Astrocyte (in vitro differentiated cells and primary cell): Measurements from ENCODE around the gene UBE2E2. TPM values are rescaled to one million over a fixed set of nuclear protein-coding genes. Genes with fewer than 3 reads are reported as not detected.
"Not testable (repeated sequence)": the region's sequence is repeated elsewhere in the genome, so short reads cannot be mapped to it uniquely, and the experiment has no call there.

Source experiments
- DNase-seq: peaks from one replicate; pipeline ENCODE4 v3.0.0-alpha.2; 2010; ENCODE audit warnings: low read depth
- FAIRE-seq: peaks from 2 replicates; lab custom pipeline; 2011; peaks lifted over from hg19 to GRCh38; lab: Jason Lieb, UNC
- H2AFZ ChIP-seq: 2 replicates; pipeline ENCODE4 v1.6.0; 2012; ENCODE audit warnings: low read depth, low read length, inconsistent platforms
- H3K27ac ChIP-seq: 2 replicates; pipeline ENCODE4 v1.5.1; 2011; ENCODE audit warnings: low read depth, low read length, inconsistent platforms
- H3K27me3 ChIP-seq: 2 replicates; pipeline ENCODE4 v1.6.0; 2011; ENCODE audit warnings: low read length, inconsistent platforms; ENCODE audit not compliant: insufficient read depth
- H3K36me3 ChIP-seq: 2 replicates; pipeline ENCODE4 v1.5.1; 2011; ENCODE audit warnings: low read length, inconsistent platforms; ENCODE audit not compliant: insufficient read depth
- H3K4me1 ChIP-seq: 2 replicates; pipeline ENCODE4 v1.5.1; 2011; ENCODE audit warnings: low read length, inconsistent platforms; ENCODE audit not compliant: insufficient read depth
- H3K4me2 ChIP-seq: 2 replicates; pipeline ENCODE4 v1.6.0; 2012; ENCODE audit warnings: low read length, inconsistent platforms
- H3K4me3 ChIP-seq: 2 replicates; pipeline ENCODE4 v1.5.1; 2011; ENCODE audit warnings: low read depth, mild to moderate bottlenecking, low read length, inconsistent platforms; ENCODE audit not compliant: insufficient read depth
- H3K79me2 ChIP-seq: 2 replicates; pipeline ENCODE4 v1.6.0; 2012; ENCODE audit warnings: mild to moderate bottlenecking, low read length, inconsistent platforms; ENCODE audit not compliant: insufficient read depth
- H3K9ac ChIP-seq: 2 replicates; pipeline ENCODE4 v1.6.0; 2012; ENCODE audit warnings: mild to moderate bottlenecking, low read length, inconsistent platforms
- H3K9me3 ChIP-seq: 2 replicates; pipeline ENCODE4 v1.5.1; 2012; ENCODE audit warnings: low read depth, mild to moderate bottlenecking, low read length, inconsistent platforms; ENCODE audit not compliant: insufficient read depth
- H4K20me1 ChIP-seq: 2 replicates; pipeline ENCODE4 v1.6.0; 2012; ENCODE audit warnings: low read length, inconsistent platforms; ENCODE audit not compliant: insufficient read depth
- H3K27ac Mint-ChIP-seq: one replicate; pipeline ENCODE4 v1.8.0; 2021; ENCODE audit warnings: mild to moderate bottlenecking, mixed read lengths; ENCODE audit not compliant: unreplicated experiment
- H3K27me3 Mint-ChIP-seq: one replicate; pipeline ENCODE4 v1.8.0; 2021; ENCODE audit warnings: low read depth, mixed read lengths; ENCODE audit not compliant: unreplicated experiment
- H3K36me3 Mint-ChIP-seq: one replicate; pipeline ENCODE4 v1.8.0; 2021; ENCODE audit warnings: low read depth, mixed read lengths; ENCODE audit not compliant: unreplicated experiment
- H3K4me1 Mint-ChIP-seq: one replicate; pipeline ENCODE4 v1.8.0; 2021; ENCODE audit warnings: low read depth, mixed read lengths; ENCODE audit not compliant: unreplicated experiment
- H3K4me3 Mint-ChIP-seq: one replicate; pipeline ENCODE4 v1.8.0; 2021; ENCODE audit warnings: mild to moderate bottlenecking, moderate library complexity, mixed read lengths; ENCODE audit not compliant: unreplicated experiment
- H3K9me3 Mint-ChIP-seq: one replicate; pipeline ENCODE4 v1.8.0; 2021; ENCODE audit warnings: mild to moderate bottlenecking, mixed read lengths; ENCODE audit not compliant: unreplicated experiment
- CTCF ChIP-seq: IDR thresholded peaks from 2 replicates; pipeline ENCODE4 v1.5.1; 2011; ENCODE audit warnings: low read depth, mild to moderate bottlenecking, inconsistent platforms, low read length, moderate library complexity; ENCODE audit not compliant: insufficient read depth
- EZH2 ChIP-seq: IDR thresholded peaks from 2 replicates; pipeline ENCODE4 v1.6.1; 2012; ENCODE audit warnings: mild to moderate bottlenecking, low read length, inconsistent platforms; ENCODE audit not compliant: insufficient read depth
- total RNA-seq: library from RNA; stranded (reverse); gene quantifications from 2 replicates; pipeline ENCODE4 v1.2.1, GENCODE V29; 2021

Gene UBE2E2
- total RNA-seq, 1 donor from 2014 or later, result 89.8 TPM

- Mint-ChIP-seq H3K36me3 (no peaks in the 10 kb centered on the region), H3K4me3 (no peak overlapping the region), H3K27me3 (no peaks in the 10 kb centered on the region), H3K9me3 (no peaks in the 10 kb centered on the region), H3K4me1 (peaks cover 7% of the 10 kb centered on the region), H3K27ac (no peak overlapping the region)
- Histone ChIP-seq H3K79me2 (peaks cover 6% of the 10 kb centered on the region), H3K27ac (no peak overlapping the region), H2AFZ (no peak overlapping the region), H3K36me3 (no peaks in the 10 kb centered on the region), H4K20me1 (peaks cover 22% of the 10 kb centered on the region), H3K4me1 (no peaks in the 10 kb centered on the region), H3K9me3 (no peaks in the 10 kb centered on the region), H3K27me3 (no peaks in the 10 kb centered on the region), H3K4me3 (no peak overlapping the region), H3K9ac (no peak overlapping the region), H3K4me2 (no peak overlapping the region)
- no peak for DNase-seq
- TF ChIP-seq CTCF (no peak), EZH2 (no peak)
- no peak for FAIRE-seq
Observed at GRCh38 chr3:23333633-23334032, 130.5 kb downstream of the UBE2E2 start.

DNA sequence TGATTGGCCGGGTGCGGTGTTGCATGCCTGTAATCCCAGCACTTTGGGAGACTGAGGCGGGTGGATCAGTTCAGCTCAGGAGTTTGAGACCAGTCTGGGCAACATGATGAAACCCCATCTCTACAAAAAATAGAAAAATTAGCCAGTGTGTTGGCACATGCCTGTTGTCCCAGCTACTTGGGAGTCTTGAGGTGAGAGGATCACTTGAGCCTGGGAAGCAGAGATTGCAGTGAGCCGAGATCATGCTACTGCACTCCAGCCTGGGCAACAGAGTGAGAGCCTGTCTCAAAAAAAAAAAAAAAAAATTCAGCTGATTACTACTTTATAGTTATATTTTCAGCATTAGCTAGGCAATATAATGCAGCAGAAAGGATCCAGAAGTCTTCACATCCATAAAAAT is 133.7 kb downstream of the UBE2E2 start:
- H3K27ac ChIP-seq, H3K4me3 ChIP-seq, H3K36me3 Mint-ChIP-seq, H3K4me1 Mint-ChIP-seq, DNase-seq, H3K4me1 ChIP-seq, H3K4me2 ChIP-seq, H3K9me3 ChIP-seq, FAIRE-seq, H3K27me3 ChIP-seq, H2AFZ ChIP-seq, H3K36me3 ChIP-seq, H3K9ac ChIP-seq, H3K79me2 ChIP-seq, H3K27ac Mint-ChIP-seq, H3K4me3 Mint-ChIP-seq, H3K9me3 Mint-ChIP-seq, H3K27me3 Mint-ChIP-seq: not testable (repeated sequence)
- peaks cover 15% of the 10 kb centered on the region for H4K20me1 ChIP-seq

DNA sequence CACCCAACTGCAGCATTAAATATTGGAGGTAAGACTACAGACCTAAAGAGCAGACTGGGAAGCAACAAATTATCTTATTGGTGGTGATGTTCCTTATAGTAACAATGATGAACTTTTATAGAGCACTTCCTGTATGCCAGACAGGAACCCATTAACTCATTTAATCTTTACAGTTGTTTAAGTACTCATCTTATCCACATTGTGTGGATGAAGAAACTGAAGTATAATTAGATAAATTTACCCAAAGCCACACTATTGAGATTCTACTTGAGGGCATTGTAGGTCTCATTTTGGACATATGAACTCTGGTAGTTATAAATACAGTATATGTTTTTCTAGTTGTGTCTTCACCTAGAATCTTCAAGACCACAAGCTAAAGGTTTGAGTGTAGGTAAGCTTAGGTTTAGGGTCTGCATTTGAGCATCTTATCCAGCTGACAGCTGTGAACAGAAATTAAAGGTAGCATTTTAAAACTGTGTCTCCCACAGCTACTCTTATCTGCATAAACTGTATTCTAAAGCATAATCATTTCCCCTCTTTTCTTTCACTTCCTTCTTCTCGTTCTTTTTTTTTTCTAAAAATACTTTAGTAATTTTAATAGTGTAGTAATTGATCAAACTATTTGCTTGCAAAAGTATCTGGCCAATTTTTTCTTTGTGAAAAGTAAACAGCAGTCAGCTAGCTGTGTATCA is 138.2 kb downstream of the UBE2E2 start:
- no peak for DNase-seq
- FAIRE-seq, result no peak
- no peak overlapping the region for H3K4me3 Mint-ChIP-seq
- Histone ChIP-seq H4K20me1 (peaks cover 11% of the 10 kb centered on the region), H3K4me2 (no peak overlapping the region), H3K4me1 (no peaks in the 10 kb centered on the region), H2AFZ (no peak overlapping the region), H3K27me3 (no peaks in the 10 kb centered on the region), H3K9me3 (no peaks in the 10 kb centered on the region), H3K36me3 (no peaks in the 10 kb centered on the region), H3K9ac (no peak overlapping the region), H3K27ac (no peak overlapping the region), H3K79me2 (no peaks in the 10 kb centered on the region), H3K4me3 (no peak overlapping the region)
- H3K27ac Mint-ChIP-seq, result no peak overlapping the region
- H3K4me1 Mint-ChIP-seq, result peaks cover 7% of the 10 kb centered on the region
- H3K9me3 Mint-ChIP-seq, result no peaks in the 10 kb centered on the region
- no peaks in the 10 kb centered on the region for H3K36me3 Mint-ChIP-seq
- no peaks in the 10 kb centered on the region for H3K27me3 Mint-ChIP-seq
- TF ChIP-seq EZH2 (no peak), CTCF (no peak)
